Osteoblast (primary cell): ENCODE data around the gene CCT7. TPM values are rescaled to one million over a fixed set of nuclear protein-coding genes. Genes with fewer than 3 reads are reported as not detected.

Experiments used
- DNase-seq: peaks from one replicate; pipeline ENCODE4 v3.0.0; 2011; ENCODE audit warnings: low spot score, mixed read lengths; ENCODE audit not compliant: insufficient read length; ENCODE audit errors: missing footprints
- H2AFZ ChIP-seq: 2 replicates; pipeline ENCODE4 v1.6.0; 2011; ENCODE audit warnings: mild to moderate bottlenecking, low read length
- H3K27ac ChIP-seq: 2 replicates; pipeline ENCODE4 v1.5.1; 2011; ENCODE audit warnings: mild to moderate bottlenecking, low read depth, low read length, moderate library complexity
- H3K27me3 ChIP-seq: 2 replicates; pipeline ENCODE4 v1.6.0; 2012; ENCODE audit warnings: mild to moderate bottlenecking, control low read depth, inconsistent platforms, low read length, moderate library complexity; ENCODE audit not compliant: insufficient read depth
- H3K36me3 ChIP-seq: 2 replicates; pipeline ENCODE4 v1.5.1; 2011; ENCODE audit warnings: mild to moderate bottlenecking, low read length, control low read depth, moderate library complexity; ENCODE audit not compliant: insufficient read depth
- H3K4me1 ChIP-seq: 2 replicates; pipeline ENCODE4 v1.5.1; 2011; ENCODE audit warnings: mild to moderate bottlenecking, low read length, control low read depth, moderate library complexity; ENCODE audit not compliant: insufficient read depth
- H3K4me2 ChIP-seq: 2 replicates; pipeline ENCODE4 v1.6.0; 2011; ENCODE audit warnings: mild to moderate bottlenecking, low read length; ENCODE audit not compliant: insufficient read depth
- H3K4me3 ChIP-seq: fragments of 200-600 bp; sonication (generic); 3 replicates; pipeline ENCODE4 v1.5.1; 2012; ENCODE audit warnings: mild to moderate bottlenecking, low read length, inconsistent platforms; ENCODE audit not compliant: insufficient read depth
- H3K79me2 ChIP-seq: 2 replicates; pipeline ENCODE4 v1.6.0; 2012; ENCODE audit warnings: mild to moderate bottlenecking, low read length, control low read depth, inconsistent platforms; ENCODE audit not compliant: insufficient read depth
- H3K9me3 ChIP-seq: 2 replicates; pipeline ENCODE4 v1.5.1; 2011; ENCODE audit warnings: low read depth, low read length, control low read depth
- H4K20me1 ChIP-seq: 2 replicates; pipeline ENCODE4 v1.6.0; 2012; ENCODE audit warnings: mild to moderate bottlenecking, low read length, control low read depth; ENCODE audit not compliant: insufficient read depth
- CTCF ChIP-seq: IDR thresholded peaks from 2 replicates; pipeline ENCODE4 v1.5.1; 2011; ENCODE audit warnings: mild to moderate bottlenecking, low read depth, low read length, moderate library complexity; ENCODE audit errors: extremely low read depth
- total RNA-seq: library from RNA; depleted of rRNA; stranded (reverse); fragments of >200 nt; gene quantifications from 2 replicates; pipeline ENCODE4 v1.2.3, GENCODE V29; 2012

The CCT7 gene
- total RNA-seq, 1 donor = 200 TPM

- Histone ChIP-seq H3K4me2 (no peak overlapping the region), H3K4me1 (peaks cover 31% of the 10 kb centered on the region), H3K27me3 (no peaks in the 10 kb centered on the region), H3K4me3 (no peak overlapping the region), H3K27ac (peak overlapping the region; percentile 16), H2AFZ (no peak overlapping the region), H3K9me3 (no peaks in the 10 kb centered on the region), H3K36me3 (peaks cover 55% of the 10 kb centered on the region), H4K20me1 (peaks cover 64% of the 10 kb centered on the region), H3K79me2 (peaks cover 91% of the 10 kb centered on the region)
- no peak for DNase-seq
- no peak for TF ChIP-seq CTCF
Observed at GRCh38 chr2:73239776-73240175, 5.7 kb downstream of the CCT7 start.

GRCh38 chr2:73243884-73244570, 9.9 kb downstream of the CCT7 start:
- Histone ChIP-seq H3K27ac (no peak overlapping the region), H3K36me3 (peaks cover 82% of the 10 kb centered on the region), H2AFZ (no peak overlapping the region), H3K79me2 (peaks cover 67% of the 10 kb centered on the region), H3K4me3 (no peak overlapping the region), H4K20me1 (peaks cover 53% of the 10 kb centered on the region), H3K9me3 (no peaks in the 10 kb centered on the region), H3K4me1 (peaks cover 12% of the 10 kb centered on the region), H3K27me3 (no peaks in the 10 kb centered on the region), H3K4me2 (no peak overlapping the region)
- no peak for DNase-seq
- TF ChIP-seq CTCF = no peak

GRCh38 chr2:73244580-73244979, 10.5 kb downstream of the CCT7 start:
- peaks cover 87% of the 10 kb centered on the region for H3K36me3 ChIP-seq
- no peak overlapping the region for H2AFZ ChIP-seq
- no peaks in the 10 kb centered on the region for H3K27me3 ChIP-seq
- DNase-seq = no peak
- H3K79me2 ChIP-seq = peaks cover 61% of the 10 kb centered on the region
- no peak for TF ChIP-seq CTCF
- H4K20me1 ChIP-seq = peaks cover 48% of the 10 kb centered on the region
- no peak overlapping the region for H3K27ac ChIP-seq
- no peak overlapping the region for H3K4me2 ChIP-seq
- no peaks in the 10 kb centered on the region for H3K9me3 ChIP-seq
- H3K4me1 ChIP-seq = peaks cover 6% of the 10 kb centered on the region
- no peak overlapping the region for H3K4me3 ChIP-seq

GRCh38 chr2:73246850-73247249, 12.7 kb downstream of the CCT7 start:
- H2AFZ ChIP-seq = no peak overlapping the region
- no peaks in the 10 kb centered on the region for H3K4me1 ChIP-seq
- peaks cover 41% of the 10 kb centered on the region for H3K79me2 ChIP-seq
- H3K4me2 ChIP-seq = no peak overlapping the region
- H3K9me3 ChIP-seq = no peaks in the 10 kb centered on the region
- no peak overlapping the region for H3K27ac ChIP-seq
- H3K27me3 ChIP-seq = no peaks in the 10 kb centered on the region
- no peak for TF ChIP-seq CTCF
- DNase-seq = no peak
- peaks cover 87% of the 10 kb centered on the region for H3K36me3 ChIP-seq
- no peak overlapping the region for H3K4me3 ChIP-seq
- H4K20me1 ChIP-seq = peaks cover 37% of the 10 kb centered on the region
